Measurements from ENCODE around the gene FCN1.
"Not testable (repeated sequence)": the region's sequence is repeated elsewhere in the genome, so short reads cannot be mapped to it uniquely, and the experiment has no call there.

FCN1 gene

GRCh38 chr9:134870746-134871662 lies 46.7 kb downstream of the FCN1 start:
- DNase-seq: no peak

DNA sequence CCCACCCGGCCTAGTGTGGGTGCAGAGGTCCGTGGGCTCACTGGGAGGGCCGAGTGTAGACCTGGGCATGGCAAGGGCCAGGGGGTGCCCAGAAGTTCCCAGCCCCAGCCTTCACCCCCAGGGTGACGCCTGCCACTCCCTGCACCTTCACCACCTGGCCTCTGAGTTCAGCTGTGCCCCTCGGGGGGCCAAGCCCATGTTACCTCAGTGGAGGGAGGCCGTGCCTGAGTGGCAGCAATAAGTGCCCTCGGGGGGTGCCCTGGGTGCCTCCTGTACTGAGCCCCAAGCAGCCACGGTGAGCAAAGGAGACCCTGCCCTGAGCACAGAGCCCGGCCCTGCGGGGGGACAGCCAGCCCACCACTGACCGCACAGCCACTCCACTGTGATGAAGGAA lies 47.4 kb downstream of the FCN1 start:
- no peak for DNase-seq

- no peak for DNase-seq
Measured at GRCh38 chr9:134869554-134870300, 48.0 kb downstream of the FCN1 start.

- no peak for DNase-seq
Measured at GRCh38 chr9:134868751-134869553, 48.8 kb downstream of the FCN1 start.

- no peak for DNase-seq
Measured at GRCh38 chr9:134867917-134868750, 49.6 kb downstream of the FCN1 start.

- no peak for DNase-seq
Measured at GRCh38 chr9:134864821-134865190, 52.9 kb downstream of the FCN1 start.

- DNase-seq: no peak
Measured at GRCh38 chr9:134863941-134864820, 53.5 kb downstream of the FCN1 start.

- no peak for DNase-seq
Measured at GRCh38 chr9:134863306-134863902, 54.3 kb downstream of the FCN1 start.

DNA sequence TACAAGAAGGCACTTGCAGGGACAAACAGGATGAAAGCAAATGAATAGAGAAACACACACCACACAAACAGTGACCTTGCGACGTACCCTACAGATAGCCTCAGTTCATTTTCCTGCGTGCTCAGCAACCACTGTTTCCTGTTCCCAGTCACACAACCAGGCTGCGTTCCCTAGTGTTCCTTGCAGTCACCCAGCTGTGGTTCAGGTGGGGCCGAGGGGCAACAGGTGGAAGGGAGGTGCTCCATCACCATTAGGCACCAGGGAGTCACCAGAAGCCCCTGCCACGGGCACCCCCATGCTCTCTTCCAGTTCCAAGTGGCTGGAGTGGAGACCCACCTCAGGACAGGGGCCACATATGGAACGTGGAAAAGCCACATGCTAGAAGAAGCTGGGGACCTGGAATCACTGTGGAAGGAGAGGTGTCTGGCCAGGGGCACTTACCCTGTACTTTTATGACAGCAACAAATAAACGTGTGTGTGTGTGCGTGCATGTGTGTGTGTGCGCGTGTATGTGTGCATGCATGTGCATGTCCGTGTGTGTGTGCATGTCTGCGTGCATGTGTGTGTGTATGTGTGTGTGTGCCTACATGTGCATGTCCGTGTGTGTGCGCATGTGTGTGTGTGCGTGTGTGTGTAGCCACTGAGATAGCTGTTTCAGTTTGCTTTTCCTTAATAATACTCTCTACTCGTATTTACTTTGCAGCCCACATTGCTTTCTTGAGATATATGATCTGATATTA lies 55.9 kb downstream of the FCN1 start:
- no peak for DNase-seq

DNA sequence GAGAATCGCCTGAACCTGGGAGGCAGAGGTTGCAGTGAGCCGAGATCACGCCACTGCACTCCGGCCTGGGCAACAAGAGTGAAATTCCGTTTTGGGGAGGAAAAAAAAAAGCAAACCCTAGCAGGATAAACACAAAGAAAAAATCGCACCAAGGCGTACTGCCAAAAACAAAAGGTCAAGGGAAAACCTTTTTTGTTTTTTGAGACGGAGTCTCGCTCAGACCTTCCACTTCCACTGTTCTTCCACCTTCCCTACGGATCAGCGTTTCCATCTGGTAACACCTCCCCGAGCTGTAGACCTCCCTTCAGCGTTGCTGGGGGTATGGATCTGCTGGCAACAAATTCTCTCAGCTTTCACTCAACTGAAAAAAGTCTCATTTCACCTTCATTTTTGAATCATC lies 57.2 kb downstream of the FCN1 start:
- no peak for DNase-seq

DNA sequence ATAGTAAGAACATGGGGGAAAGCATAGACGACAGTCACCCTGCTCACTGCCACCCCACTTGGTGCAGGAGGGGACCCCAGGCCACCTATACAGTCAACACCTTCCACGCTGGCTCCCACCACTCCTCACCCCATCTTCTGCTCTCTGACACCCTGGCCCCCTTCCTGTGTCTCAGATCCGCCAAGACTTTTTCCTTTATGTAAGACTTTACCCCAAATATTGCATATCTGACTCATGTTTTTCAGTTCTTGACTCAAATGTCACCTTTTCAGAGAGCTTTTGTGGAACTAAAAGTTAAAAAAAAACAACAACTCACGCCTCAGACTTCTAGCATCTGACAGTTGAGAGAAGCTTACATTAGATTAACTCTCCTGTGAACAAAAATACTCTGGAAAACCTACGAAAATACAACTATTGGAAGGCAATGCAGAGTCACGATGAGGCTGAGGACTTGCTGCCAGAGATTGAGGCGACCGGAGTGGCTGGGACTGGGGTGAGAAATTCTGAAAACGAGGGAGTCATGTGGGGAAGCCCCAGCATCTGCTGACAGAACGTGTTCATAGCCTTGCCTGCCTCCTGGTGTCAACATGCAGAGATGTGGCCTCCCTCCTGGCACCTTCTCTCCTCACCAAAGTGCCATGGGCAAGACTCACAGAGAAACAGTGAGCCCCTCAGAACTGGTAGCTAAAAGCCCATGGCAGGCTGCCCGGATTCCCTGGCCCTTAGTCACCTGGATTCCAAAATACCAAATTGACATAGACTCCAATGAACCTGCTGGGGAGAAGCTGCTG lies 59.5 kb downstream of the FCN1 start:
- DNase-seq: no peak

GRCh38 chr9:134857451-134857850 lies 60.3 kb downstream of the FCN1 start:
- not testable (repeated sequence) for DNase-seq

GRCh38 chr9:134855900-134856377 lies 61.8 kb downstream of the FCN1 start:
- DNase-seq: no peak
